Caco-2 (cell line): Measurements from ENCODE around the gene SPRED2. TPM values are rescaled to one million over a fixed set of nuclear protein-coding genes. Genes with fewer than 3 reads are reported as not detected.

Source experiments
- BruUV-seq: library from RNA; stranded (reverse); fragments of 400-500 nt; replicated peaks from 2 replicates; lab custom pipeline; 2021; lab: Mats Ljungman, UMichigan
- CTCF ChIA-PET: fragments of 300-600 bp; sonication (Branson Sonifier 250); formaldehyde crosslinking; loops from one replicate; lab custom pipeline; 2022; ENCODE audit warnings: antibody characterized with exemption; lab: Charles Lee
- POLR2A ChIA-PET: fragments of 300-600 bp; sonication (Branson Sonifier 250); formaldehyde crosslinking; loops from one replicate; lab custom pipeline; 2022; ENCODE audit warnings: antibody characterized with exemption; lab: Charles Lee
- DNase-seq, 2 experiments: peaks; one replicate each; pipeline versions ENCODE4 v3.0.0 to v3.0.0-alpha.2; 2020 to 2022
- H3K27me3 ChIP-seq: replicated peaks from 2 replicates; pipeline ENCODE4 v1.6.0; 2011; ENCODE audit warnings: low read length; ENCODE audit not compliant: control insufficient read depth, insufficient read depth
- H3K36me3 ChIP-seq: 2 replicates; pipeline ENCODE4 v1.5.1; 2011; ENCODE audit warnings: low read length; ENCODE audit not compliant: control insufficient read depth, insufficient read depth
- H3K4me1 ChIP-seq: fragments of 250-450 bp; sonication (Bioruptor Pico); 2 replicates; pipeline ENCODE4 v1.5.1; 2020; ENCODE audit warnings: mild to moderate bottlenecking
- H3K4me3 ChIP-seq: 2 replicates; pipeline ENCODE4 v1.5.1; 2011; ENCODE audit warnings: low read depth, mild to moderate bottlenecking, control low read depth, low read length
- H3K9me3 ChIP-seq: fragments of 250-450 bp; sonication (Bioruptor Pico); 2 replicates; pipeline ENCODE4 v1.5.1; 2020; ENCODE audit warnings: mild to moderate bottlenecking, moderate library complexity
- H3K27ac Mint-ChIP-seq: one replicate; pipeline ENCODE4 v1.8.0; 2022; ENCODE audit warnings: mixed read lengths; ENCODE audit not compliant: unreplicated experiment
- H3K27me3 Mint-ChIP-seq: one replicate; pipeline ENCODE4 v1.8.0; 2022; ENCODE audit warnings: mixed read lengths; ENCODE audit not compliant: insufficient read depth, unreplicated experiment
- H3K36me3 Mint-ChIP-seq: one replicate; pipeline ENCODE4 v1.8.0; 2022; ENCODE audit warnings: mild to moderate bottlenecking, mixed read lengths; ENCODE audit not compliant: insufficient read depth, unreplicated experiment
- H3K4me1 Mint-ChIP-seq: one replicate; pipeline ENCODE4 v1.8.0; 2022; ENCODE audit warnings: low read depth, mixed read lengths; ENCODE audit not compliant: unreplicated experiment
- H3K4me3 Mint-ChIP-seq: one replicate; pipeline ENCODE4 v1.8.0; 2022; ENCODE audit warnings: mild to moderate bottlenecking, moderate library complexity, mixed read lengths; ENCODE audit not compliant: unreplicated experiment
- H3K9me3 Mint-ChIP-seq: one replicate; pipeline ENCODE4 v1.8.0; 2022; ENCODE audit warnings: mixed read lengths; ENCODE audit not compliant: unreplicated experiment
- CTCF ChIP-seq, 2 experiments: fragments of 200-600 bp in 1 of 2; IDR thresholded peaks; 1 replicate in 1 of 2; 2 replicates in 1 of 2; pipeline versions ENCODE4 v1.5.1 to v1.8.0; 2011 to 2022; ENCODE audit warnings: antibody characterized with exemption in 1 of 2, control low read depth in 1 of 2, inconsistent platforms in 1 of 2, low read depth in 1 of 2, low read length in 1 of 2, mild to moderate bottlenecking in 1 of 2, moderate library complexity in 1 of 2; ENCODE audit not compliant: insufficient read depth in 1 of 2, severe bottlenecking in 1 of 2, unreplicated experiment in 1 of 2
- intact Hi-C: fragments of 100-400 bp; cut with micrococcal nuclease; formaldehyde crosslinking; loops from one replicate; pipeline ENCODE4 v1.10.0; 2022; ENCODE audit not compliant: unreplicated experiment
- total RNA-seq: library from RNA; stranded (reverse); gene quantifications from 2 replicates; pipeline ENCODE4 v1.2.3, GENCODE V29; 2022

The SPRED2 gene
- total RNA-seq, 1 experiment from 2014 or later, result 49.9 TPM

GRCh38 chr2:65329525-65329924 lies 102.9 kb downstream of the SPRED2 start:
- no peaks in the 10 kb centered on the region for H3K27me3 Mint-ChIP-seq
- Histone ChIP-seq H3K4me3 (no peak overlapping the region), H3K4me1 (no peaks in the 10 kb centered on the region), H3K9me3 (no peaks in the 10 kb centered on the region), H3K36me3 (peaks cover 1% of the 10 kb centered on the region), H3K27me3 (no peaks in the 10 kb centered on the region)
- CTCF ChIA-PET, result no interaction called here
- no peaks in the 10 kb centered on the region for H3K4me1 Mint-ChIP-seq
- peaks cover 56% of the 10 kb centered on the region for H3K36me3 Mint-ChIP-seq
- no peaks in the 10 kb centered on the region for H3K9me3 Mint-ChIP-seq
- intact Hi-C loops, result no loop called here
- no TSS peak for BruUV-seq
- no peak for DNase-seq
- POLR2A ChIA-PET, result no interaction called here
- no peak overlapping the region for H3K4me3 Mint-ChIP-seq
- TF ChIP-seq CTCF (IDR thresholded peaks at IDR 0.05; ENCODE audit: insufficient read depth in 1 of 2, low read depth in 1 of 2, low read length in 1 of 2, severe bottlenecking in 1 of 2, unreplicated experiment in 1 of 2), result no peak
- no peak overlapping the region for H3K27ac Mint-ChIP-seq

GRCh38 chr2:65326276-65326675 lies 106.1 kb downstream of the SPRED2 start:
- Histone ChIP-seq H3K36me3 (no peaks in the 10 kb centered on the region; the same call in none of the 2 replicates), H3K4me1 (no peaks in the 10 kb centered on the region), H3K4me3 (no peak overlapping the region), H3K27me3 (no peaks in the 10 kb centered on the region), H3K9me3 (no peaks in the 10 kb centered on the region)
- ChIA-PET CTCF (interaction anchor here (0.6 kb wide), 1 partner anchor 61 kb away, joined by 3 read pairs; no protein-coding TSS in a partner anchor), POLR2A (interaction anchor here (0.7 kb wide), 1 partner anchor 75 kb away, joined by 3 read pairs; no protein-coding TSS in a partner anchor)
- no peak for TF ChIP-seq CTCF (IDR thresholded peaks at IDR 0.05; ENCODE audit: insufficient read depth in 1 of 2, low read depth in 1 of 2, low read length in 1 of 2, severe bottlenecking in 1 of 2, unreplicated experiment in 1 of 2)
- DNase-seq, result no peak
- H3K27ac Mint-ChIP-seq, result no peak overlapping the region
- no peaks in the 10 kb centered on the region for H3K4me1 Mint-ChIP-seq
- intact Hi-C loops, result no loop called here
- H3K36me3 Mint-ChIP-seq, result peaks cover 58% of the 10 kb centered on the region
- no peaks in the 10 kb centered on the region for H3K27me3 Mint-ChIP-seq
- H3K4me3 Mint-ChIP-seq, result no peak overlapping the region
- no TSS peak for BruUV-seq
- no peaks in the 10 kb centered on the region for H3K9me3 Mint-ChIP-seq

- POLR2A ChIA-PET, result no interaction called here
These were observed 107.3 kb downstream of the SPRED2 start for GRCh38 chr2:65325066-65325465.

More at GRCh38 chr2:65325066-65325465, 107.3 kb downstream of the SPRED2 start:
- H3K36me3 Mint-ChIP-seq, result peaks cover 71% of the 10 kb centered on the region
- no peak overlapping the region for H3K4me3 Mint-ChIP-seq
- Histone ChIP-seq H3K4me3 (no peak overlapping the region), H3K36me3 (no peaks in the 10 kb centered on the region; the same call in 1 of the 2 replicates), H3K27me3 (no peaks in the 10 kb centered on the region), H3K4me1 (peaks cover 12% of the 10 kb centered on the region), H3K9me3 (no peaks in the 10 kb centered on the region)
- intact Hi-C loops, result no loop called here
- DNase-seq, result no peak
- peaks cover 9% of the 10 kb centered on the region for H3K4me1 Mint-ChIP-seq
- TF ChIP-seq CTCF (IDR thresholded peaks at IDR 0.05; ENCODE audit: insufficient read depth in 1 of 2, low read depth in 1 of 2, low read length in 1 of 2, severe bottlenecking in 1 of 2, unreplicated experiment in 1 of 2), result no peak
- H3K9me3 Mint-ChIP-seq, result no peaks in the 10 kb centered on the region
- BruUV-seq, result no TSS peak
- CTCF ChIA-PET, result no interaction called here
- no peak overlapping the region for H3K27ac Mint-ChIP-seq
- H3K27me3 Mint-ChIP-seq, result no peaks in the 10 kb centered on the region
